Ascending aorta (tissue), 2 donors: Measurements from ENCODE around the gene AP3B2. TPM values are rescaled to one million over a fixed set of nuclear protein-coding genes. Genes with fewer than 3 reads are reported as not detected.

Source experiments
- DNase-seq, 2 donors: peaks; one replicate each; pipeline ENCODE4 v3.0.0-alpha.2; 2019; ENCODE audit warnings: low spot score in 2 of 2
- H3K27ac ChIP-seq, 2 donors: fragments of 200-600 bp; sonication (generic); one replicate each; pipeline ENCODE4 v1.5.1; 2016 to 2017; ENCODE audit warnings: mild to moderate bottlenecking in 1 of 2
- H3K27me3 ChIP-seq: fragments of 200-600 bp; sonication (generic); one replicate; pipeline ENCODE4 v1.5.1; 2017
- H3K36me3 ChIP-seq, 2 donors: fragments of 200-600 bp; sonication (generic); one replicate each; pipeline ENCODE4 v1.5.1; 2016
- H3K4me1 ChIP-seq, 2 donors: fragments of 200-600 bp; sonication (generic); one replicate each; pipeline ENCODE4 v1.5.1; 2016 to 2017; ENCODE audit warnings: mild to moderate bottlenecking in 1 of 2
- H3K4me3 ChIP-seq, 2 donors: fragments of 200-600 bp; sonication (generic); one replicate each; pipeline ENCODE4 v1.5.1; 2016 to 2017; ENCODE audit warnings: mild to moderate bottlenecking in 1 of 2
- H3K9me3 ChIP-seq, 2 donors: fragments of 200-600 bp; sonication (generic); one replicate each; pipeline ENCODE4 v1.5.1; 2016
- intact Hi-C: fragments of 100-400 bp; cut with DNase I; formaldehyde crosslinking; loops from one replicate; pipeline ENCODE4 v1.15.1; 2023
- total RNA-seq: library from RNA; depleted of rRNA; stranded (reverse); fragments of >200 nt; gene quantifications from one replicate; pipeline ENCODE4 v1.1.0, GENCODE V29; 2016
- TF ChIP-seq, protein P1 (sequence below), 3 experiments: fragments of 200-600 bp in 2 of 3; fragments of 450-650 bp in 1 of 3; sonication (generic) in 2 of 3; IDR thresholded peaks; one replicate each; pipeline ENCODE4 v1.5.1; 2016 to 2019; ENCODE audit warnings: antibody characterized with exemption in 3 of 3, mild to moderate bottlenecking in 1 of 3, moderate library complexity in 1 of 3

AP3B2 gene
- total RNA-seq, 1 donor from 2014 or later: not detected

GRCh38 chr15:82679626-82680199 is 30.0 kb downstream of the AP3B2 start:
- no peaks in the 10 kb centered on the region for H3K9me3 ChIP-seq
- TF ChIP-seq, protein P1, sequence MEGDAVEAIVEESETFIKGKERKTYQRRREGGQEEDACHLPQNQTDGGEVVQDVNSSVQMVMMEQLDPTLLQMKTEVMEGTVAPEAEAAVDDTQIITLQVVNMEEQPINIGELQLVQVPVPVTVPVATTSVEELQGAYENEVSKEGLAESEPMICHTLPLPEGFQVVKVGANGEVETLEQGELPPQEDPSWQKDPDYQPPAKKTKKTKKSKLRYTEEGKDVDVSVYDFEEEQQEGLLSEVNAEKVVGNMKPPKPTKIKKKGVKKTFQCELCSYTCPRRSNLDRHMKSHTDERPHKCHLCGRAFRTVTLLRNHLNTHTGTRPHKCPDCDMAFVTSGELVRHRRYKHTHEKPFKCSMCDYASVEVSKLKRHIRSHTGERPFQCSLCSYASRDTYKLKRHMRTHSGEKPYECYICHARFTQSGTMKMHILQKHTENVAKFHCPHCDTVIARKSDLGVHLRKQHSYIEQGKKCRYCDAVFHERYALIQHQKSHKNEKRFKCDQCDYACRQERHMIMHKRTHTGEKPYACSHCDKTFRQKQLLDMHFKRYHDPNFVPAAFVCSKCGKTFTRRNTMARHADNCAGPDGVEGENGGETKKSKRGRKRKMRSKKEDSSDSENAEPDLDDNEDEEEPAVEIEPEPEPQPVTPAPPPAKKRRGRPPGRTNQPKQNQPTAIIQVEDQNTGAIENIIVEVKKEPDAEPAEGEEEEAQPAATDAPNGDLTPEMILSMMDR (IDR thresholded peaks at IDR 0.05): no peak
- H3K27me3 ChIP-seq: no peaks in the 10 kb centered on the region
- no peaks in the 10 kb centered on the region for H3K36me3 ChIP-seq
- no peak overlapping the region for H3K27ac ChIP-seq
- no peak overlapping the region for H3K4me3 ChIP-seq
- DNase-seq: no peak
- intact Hi-C loops: no loop called here
- no peaks in the 10 kb centered on the region for H3K4me1 ChIP-seq

DNA sequence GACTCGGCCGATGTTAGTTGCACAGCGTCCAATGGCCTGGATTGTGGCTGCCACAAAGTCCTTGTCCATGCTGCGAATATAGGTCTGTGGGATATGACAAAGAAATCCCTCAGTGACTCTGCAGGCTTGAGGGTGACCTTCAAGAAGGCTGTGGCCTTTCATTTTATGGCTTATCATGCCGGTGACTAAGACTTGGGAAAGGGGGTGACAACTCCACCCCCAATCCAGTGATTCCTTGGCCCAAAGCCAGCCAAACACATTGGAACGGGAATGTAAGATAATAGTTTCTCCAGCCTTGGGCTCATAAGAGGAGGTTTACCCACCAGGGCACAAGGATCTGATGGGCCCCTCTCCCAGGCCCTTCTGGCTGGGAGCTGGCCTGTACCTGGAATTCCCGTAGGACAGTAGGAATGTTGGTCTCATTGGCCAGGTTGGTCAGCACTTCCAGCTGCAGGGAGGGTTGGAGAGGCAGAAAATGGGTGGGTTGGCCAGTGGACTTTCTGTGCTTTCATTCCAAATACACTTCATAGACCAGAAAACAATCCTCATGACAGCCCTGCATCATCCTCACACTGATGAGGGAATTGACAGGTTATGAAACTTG is 31.9 kb downstream of the AP3B2 start:
- TF ChIP-seq, protein P1 (IDR thresholded peaks at IDR 0.05): no peak
- Histone ChIP-seq H3K27me3 (no peaks in the 10 kb centered on the region), H3K36me3 (no peaks in the 10 kb centered on the region), H3K9me3 (no peaks in the 10 kb centered on the region), H3K27ac (no peak overlapping the region), H3K4me3 (no peak overlapping the region), H3K4me1 (no peaks in the 10 kb centered on the region)
- no peak for DNase-seq
- intact Hi-C loops: no loop called here

- TF ChIP-seq, protein P1 (IDR thresholded peaks at IDR 0.05): no peak
- H3K27ac ChIP-seq: no peak overlapping the region
- no peak for DNase-seq
- no peaks in the 10 kb centered on the region for H3K9me3 ChIP-seq
- H3K27me3 ChIP-seq: no peaks in the 10 kb centered on the region
- intact Hi-C loops: no loop called here
- no peaks in the 10 kb centered on the region for H3K36me3 ChIP-seq
- no peaks in the 10 kb centered on the region for H3K4me1 ChIP-seq
- H3K4me3 ChIP-seq: no peak overlapping the region
These were observed 34.8 kb downstream of the AP3B2 start for GRCh38 chr15:82674873-82675272.

DNA sequence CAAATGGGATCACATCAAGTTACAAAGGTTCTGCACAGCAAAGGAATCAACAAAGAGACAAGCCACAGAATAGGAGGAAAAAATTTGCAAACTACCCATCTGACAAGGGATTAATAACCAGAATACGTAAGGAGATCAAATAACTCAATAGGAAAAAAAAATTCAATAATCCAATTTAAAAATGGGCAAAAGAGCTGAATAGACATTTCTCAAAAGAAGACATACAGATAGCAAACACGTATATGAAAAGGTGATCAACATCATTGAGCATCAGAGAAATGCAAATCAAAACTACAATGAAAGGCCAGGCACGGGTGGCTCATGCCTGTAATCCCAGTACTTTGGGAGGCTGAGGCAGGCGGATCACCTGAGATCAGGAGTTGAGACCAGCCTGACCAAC is 39.0 kb downstream of the AP3B2 start:
- TF ChIP-seq, protein P1 (IDR thresholded peaks at IDR 0.05): no peak
- Histone ChIP-seq H3K27me3 (no peaks in the 10 kb centered on the region), H3K9me3 (no peaks in the 10 kb centered on the region), H3K4me3 (no peak overlapping the region), H3K27ac (no peak overlapping the region), H3K36me3 (no peaks in the 10 kb centered on the region), H3K4me1 (no peaks in the 10 kb centered on the region)
- intact Hi-C loops: no loop called here
- DNase-seq: no peak

GRCh38 chr15:82666606-82667005 is 43.1 kb downstream of the AP3B2 start:
- H3K4me1 ChIP-seq: no peaks in the 10 kb centered on the region

More at GRCh38 chr15:82666606-82667005, 43.1 kb downstream of the AP3B2 start:
- Histone ChIP-seq H3K27ac (no peak overlapping the region), H3K36me3 (no peaks in the 10 kb centered on the region), H3K27me3 (no peaks in the 10 kb centered on the region), H3K9me3 (no peaks in the 10 kb centered on the region), H3K4me3 (no peak overlapping the region)
- intact Hi-C loops: no loop called here
- DNase-seq: no peak
- TF ChIP-seq, protein P1 (IDR thresholded peaks at IDR 0.05): no peak
